ENCODE results near the gene ANKRD33B. TPM values are rescaled to one million over a fixed set of nuclear protein-coding genes. Genes with fewer than 3 reads are reported as not detected.

The ANKRD33B gene
- total and polyA plus RNA-seq, 2 of the 13 experiments (the other 11 are each of a cell fraction or from before 2014, with no cell fraction given), result 0.02 TPM; not detected in 1

GRCh38 chr5:10654566-10654965 lies 90.7 kb downstream of the ANKRD33B start (continued):
- no peak for TF ChIP-seq ZNF713 (CRISPR knock-in tag; IDR thresholded peaks at IDR 0.05)
- no peak for TF ChIP-seq ZHX1 (CRISPR knock-in tag; IDR thresholded peaks at IDR 0.05; ENCODE audit: low read depth)
- TF ChIP-seq ISX (CRISPR knock-in tag; conservative IDR thresholded peaks at IDR 0.05), result no peak
- TF ChIP-seq SOX6 (IDR thresholded peaks at IDR 0.05), result no peak
- TF ChIP-seq SOX6 (CRISPR knock-in tag; IDR thresholded peaks at IDR 0.05), result no peak

GRCh38 chr5:10655161-10655971 lies 91.5 kb downstream of the ANKRD33B start:
- H3K36me3 ChIP-seq (replicated peaks in 1 of 2; ENCODE audit: control insufficient read depth in 1 of 2, insufficient read depth in 2 of 2, low read length in 2 of 2), result no peaks in the 10 kb centered on the region
- no peak for DNase-seq (ENCODE audit: low spot score)
- WGBS (ENCODE audit: low lambda C conversion rate), result 50% methylated on average over 26 of the region's 29 CpGs
- no peak overlapping the region for H3K9ac ChIP-seq (ENCODE audit: insufficient read depth, low read depth, low read length)
- H3K4me3 ChIP-seq (replicated peaks in 1 of 3; ENCODE audit: insufficient read depth in 1 of 3, low read depth in 2 of 3, low read length in 3 of 3), result no peak overlapping the region
- ChIA-PET CTCF (ENCODE audit: low intra/inter-chr PET ratio, low total read pairs) (no interaction called here), POLR2A (no interaction called here)
- FAIRE-seq, result no peak
- no peaks in the 10 kb centered on the region for H3K79me2 ChIP-seq (ENCODE audit: insufficient read depth, low read length)
- no peak overlapping the region for H3K4me2 ChIP-seq (ENCODE audit: low read depth, low read length)
- peaks cover 4 to 32% of the 10 kb centered on the region in 2 experiments; a peak in 3 of 5 replicates for H3K27me3 ChIP-seq (ENCODE audit: control insufficient read depth in 1 of 2, insufficient read depth in 2 of 2, low read length in 2 of 2)
- intact Hi-C loops (cut with micrococcal nuclease; ENCODE audit: unreplicated experiment) (no loop called here), in situ Hi-C loops (cut with HindIII; ENCODE audit: extremely low pct_ligation_motif_present, low pct_unique_long_range_greater_than_20kb) (no loop called here)
- no peaks in the 10 kb centered on the region for H3K4me1 ChIP-seq (ENCODE audit: insufficient read depth, low read length)
- ATAC-seq, result no peak
- no peak overlapping the region for H2AFZ ChIP-seq (ENCODE audit: low read length)
- BruUV-seq (replicated peaks), result no TSS peak
- no peaks in the 10 kb centered on the region for H3K9me3 ChIP-seq (ENCODE audit: low read length)
- H3K27ac ChIP-seq (ENCODE audit: extremely low read length, insufficient read depth, low read length), result no peak overlapping the region
- no peaks in the 10 kb centered on the region for H4K20me1 ChIP-seq (ENCODE audit: insufficient read depth, low read length)
- TF ChIP-seq ZNF616 (CRISPR knock-in tag; IDR thresholded peaks at IDR 0.05; ENCODE audit: low read depth), result no peak
- TF ChIP-seq PLRG1 (conservative IDR thresholded peaks at IDR 0.05), result no peak
- no peak for TF ChIP-seq NCOA1 (CRISPR knock-in tag; IDR thresholded peaks at IDR 0.05)
- TF ChIP-seq ZFP41 (CRISPR knock-in tag; IDR thresholded peaks at IDR 0.05; ENCODE audit: borderline replicate concordance), result no peak
- TF ChIP-seq ZC3H4 (CRISPR knock-in tag; IDR thresholded peaks at IDR 0.05; ENCODE audit: borderline replicate concordance), result no peak
- no peak for TF ChIP-seq TAF1 (CRISPR knock-in tag; IDR thresholded peaks at IDR 0.05)
- no peak for TF ChIP-seq ZNF704 (CRISPR knock-in tag; IDR thresholded peaks at IDR 0.05; ENCODE audit: borderline replicate concordance)
- TF ChIP-seq ZMYM3 (CRISPR knock-in tag; IDR thresholded peaks at IDR 0.05), result no peak
- TF ChIP-seq SP2 (CRISPR knock-in tag; IDR thresholded peaks at IDR 0.05), result no peak
- TF ChIP-seq PRDM15 (CRISPR knock-in tag; IDR thresholded peaks at IDR 0.05), result no peak
- no peak for TF ChIP-seq NFE2L2 (IDR thresholded peaks at IDR 0.05; ENCODE audit: low read length)
- TF ChIP-seq POLR2G (IDR thresholded peaks at IDR 0.05; ENCODE audit: low read depth, low read length), result no peak
